Activated T-cell treated with anti-CD3 and anti-CD28 coated beads, Interleukin-2, amount 50 U/mL, for 24 hours (primary cell): Measurements from ENCODE around the gene OR52E5.

Experiments
- DNase-seq: peaks from one replicate; pipeline ENCODE4 v3.0.0-alpha.2; 2020
- H3K27ac Mint-ChIP-seq: 2 replicates; pipeline ENCODE4 v1.8.0; 2020; ENCODE audit warnings: mild to moderate bottlenecking, mixed read lengths
- H3K27me3 Mint-ChIP-seq: 2 replicates; pipeline ENCODE4 v1.8.0; 2020; ENCODE audit warnings: mixed read lengths
- H3K36me3 Mint-ChIP-seq: 2 replicates; pipeline ENCODE4 v1.8.0; 2020; ENCODE audit warnings: low read depth, mixed read lengths
- H3K4me1 Mint-ChIP-seq: 2 replicates; pipeline ENCODE4 v1.8.0; 2020; ENCODE audit warnings: low read depth, mixed read lengths
- H3K4me3 Mint-ChIP-seq: 2 replicates; pipeline ENCODE4 v1.8.0; 2020; ENCODE audit warnings: mild to moderate bottlenecking, moderate library complexity, mixed read lengths
- H3K9me3 Mint-ChIP-seq: 2 replicates; pipeline ENCODE4 v1.8.0; 2020; ENCODE audit warnings: mixed read lengths

Gene OR52E5

GRCh38 chr11:5892908-5893307 is at the start of gene OR52E5:
Gene OR52E5, plus strand, starts transcription at chr11:5893208. Its CDS starts 7,569 bp downstream, at chr11:5900777.
- no peaks in the 10 kb centered on the region for H3K9me3 Mint-ChIP-seq

DNA sequence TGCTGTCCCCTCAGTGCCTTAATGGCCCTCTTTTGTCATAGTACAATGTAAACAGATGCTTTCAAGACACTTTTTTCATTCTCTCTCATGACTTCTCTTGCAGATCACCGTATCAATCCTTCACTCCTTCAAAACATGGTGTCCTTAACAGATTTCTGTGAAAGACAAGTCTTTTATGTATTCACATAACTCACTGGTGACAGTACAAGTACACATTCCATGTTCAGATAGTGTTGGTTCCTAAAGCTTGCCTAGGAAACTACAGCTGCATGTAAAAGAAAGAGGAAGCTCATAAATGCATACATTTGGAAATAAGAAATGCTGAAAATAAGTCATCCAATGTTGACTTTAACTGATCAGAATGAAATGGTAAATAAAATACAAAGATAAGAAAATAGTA is 46.3 kb upstream of the OR52E5 start:
- Mint-ChIP-seq H3K27me3 (peaks cover 8% of the 10 kb centered on the region), H3K36me3 (no peaks in the 10 kb centered on the region), H3K4me3 (no peak overlapping the region), H3K4me1 (no peaks in the 10 kb centered on the region), H3K9me3 (no peaks in the 10 kb centered on the region), H3K27ac (no peak overlapping the region)
- DNase-seq: no peak

More at GRCh38 chr11:5892908-5893307, at the start of gene OR52E5:
- H3K27ac Mint-ChIP-seq: no peak within 1 kb of the TSS
- no peaks in the 10 kb centered on the region for H3K4me1 Mint-ChIP-seq
- DNase-seq: no peak
- no peaks in the 10 kb centered on the region for H3K36me3 Mint-ChIP-seq
- no peak within 1 kb of the TSS for H3K4me3 Mint-ChIP-seq
- peaks cover 3% of the 10 kb centered on the region for H3K27me3 Mint-ChIP-seq

- H3K4me1 Mint-ChIP-seq: no peaks in the 10 kb centered on the region
- peaks cover 12% of the 10 kb centered on the region for H3K27me3 Mint-ChIP-seq
- no peak overlapping the region for H3K4me3 Mint-ChIP-seq
- H3K9me3 Mint-ChIP-seq: no peaks in the 10 kb centered on the region
- no peak for DNase-seq
- no peak overlapping the region for H3K27ac Mint-ChIP-seq
- H3K36me3 Mint-ChIP-seq: no peaks in the 10 kb centered on the region
These were observed 45.3 kb upstream of the OR52E5 start for GRCh38 chr11:5847711-5848110.

DNA sequence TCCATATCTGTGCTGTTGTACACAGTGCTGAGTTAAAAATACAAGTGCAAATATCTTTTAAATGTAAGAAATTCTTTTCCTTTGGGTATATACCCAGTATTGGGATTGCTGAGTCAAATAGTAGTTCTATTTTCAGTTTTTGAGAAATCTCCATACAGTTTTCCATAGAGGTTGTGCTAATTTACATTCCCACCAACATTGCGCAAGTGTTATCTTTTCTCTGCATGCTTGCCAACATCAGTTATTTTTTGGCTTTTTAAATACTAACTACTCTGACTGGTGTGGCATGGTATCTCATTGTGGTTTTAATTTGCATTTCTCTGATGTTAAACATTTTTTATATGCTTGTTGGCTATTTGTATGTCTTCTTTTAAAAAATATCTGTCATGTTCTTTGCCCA is 42.0 kb upstream of the OR52E5 start:
- H3K27ac Mint-ChIP-seq: no peak overlapping the region

DNA sequence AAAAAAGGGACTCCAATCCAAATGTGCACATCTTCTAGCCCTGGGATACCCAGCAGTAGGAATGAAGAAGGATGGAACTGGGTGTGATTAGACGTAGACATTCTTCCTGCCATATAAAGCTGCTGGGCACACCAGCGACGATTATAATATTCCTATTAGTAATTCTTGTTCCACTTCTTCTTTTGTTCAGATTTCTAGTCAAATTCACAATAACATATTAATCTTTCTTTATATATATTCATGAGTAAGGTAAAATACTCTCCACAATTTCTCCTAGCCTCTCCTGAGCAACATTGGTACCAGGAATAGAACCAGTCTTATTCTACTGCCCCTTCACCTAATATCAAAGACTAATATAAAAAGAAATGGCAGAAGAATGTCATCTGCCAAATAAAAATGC is 35.4 kb upstream of the OR52E5 start, which contains the start of gene OR52E8:
Gene OR52E8, minus strand, starts transcription at position 101 of the 400 bp plus-strand sequence. Its CDS starts 0 bp downstream, at position 101.
- Mint-ChIP-seq H3K4me3 (no peak within 1 kb of the TSS), H3K9me3 (no peaks in the 10 kb centered on the region), H3K36me3 (no peaks in the 10 kb centered on the region), H3K27ac (no peak within 1 kb of the TSS), H3K27me3 (peaks cover 38% of the 10 kb centered on the region), H3K4me1 (no peaks in the 10 kb centered on the region)
- no peak for DNase-seq

More for the DNA sequence above, 42.0 kb upstream of the OR52E5 start:
- Mint-ChIP-seq H3K36me3 (no peaks in the 10 kb centered on the region), H3K9me3 (no peaks in the 10 kb centered on the region), H3K4me1 (no peaks in the 10 kb centered on the region), H3K4me3 (no peak overlapping the region), H3K27me3 (peaks cover 33% of the 10 kb centered on the region)
- no peak for DNase-seq

DNA sequence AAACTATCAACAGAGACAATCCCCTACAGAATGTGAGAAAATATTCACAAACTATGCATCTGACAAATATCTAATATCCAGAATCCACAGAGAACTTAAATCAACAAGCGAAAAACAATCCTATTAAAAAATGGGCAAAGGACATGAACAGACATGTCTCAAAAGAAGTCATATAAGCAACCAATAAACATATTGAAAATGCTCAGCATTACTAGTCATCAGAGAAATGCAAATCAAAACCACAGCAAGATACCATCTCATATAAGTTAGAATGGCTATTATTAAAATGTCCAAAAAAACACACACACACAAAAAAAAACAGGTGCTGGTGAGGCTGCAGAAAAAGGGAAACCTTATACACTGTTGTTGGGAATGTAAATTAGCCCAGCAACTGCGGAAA is 27.2 kb upstream of the OR52E5 start:
- H3K9me3 Mint-ChIP-seq: no peaks in the 10 kb centered on the region
- DNase-seq: no peak
- no peaks in the 10 kb centered on the region for H3K4me1 Mint-ChIP-seq
- H3K27ac Mint-ChIP-seq: no peak overlapping the region
- no peak overlapping the region for H3K4me3 Mint-ChIP-seq
- peaks cover 29% of the 10 kb centered on the region for H3K27me3 Mint-ChIP-seq
- no peaks in the 10 kb centered on the region for H3K36me3 Mint-ChIP-seq

DNA sequence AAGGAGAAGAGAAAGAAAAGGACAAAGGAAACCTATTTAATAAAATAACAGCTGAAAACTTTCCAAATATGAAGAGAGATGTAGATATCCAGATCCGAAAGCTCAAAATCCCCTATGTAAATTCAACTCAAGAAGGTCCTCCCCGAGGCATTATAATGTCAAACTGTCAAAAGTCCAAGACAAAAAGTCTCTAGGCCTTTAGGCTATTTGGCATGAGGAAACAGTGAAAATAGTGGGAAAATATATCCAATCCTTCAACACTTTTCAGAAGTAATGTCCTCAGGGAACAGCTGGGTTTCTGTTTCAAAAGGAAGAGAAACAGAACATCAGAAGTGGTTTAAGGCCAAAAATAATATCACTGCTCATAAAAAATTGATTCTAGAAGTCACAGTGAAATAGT is 14.4 kb upstream of the OR52E5 start:
- Mint-ChIP-seq H3K27me3 (peaks cover 7% of the 10 kb centered on the region), H3K4me3 (no peak overlapping the region), H3K9me3 (no peaks in the 10 kb centered on the region), H3K36me3 (no peaks in the 10 kb centered on the region), H3K27ac (no peak overlapping the region), H3K4me1 (no peaks in the 10 kb centered on the region)
- DNase-seq: no peak

- Mint-ChIP-seq H3K27me3 (peaks cover 8% of the 10 kb centered on the region), H3K27ac (no peak within 1 kb of the TSS), H3K9me3 (no peaks in the 10 kb centered on the region), H3K36me3 (no peaks in the 10 kb centered on the region), H3K4me3 (no peak within 1 kb of the TSS), H3K4me1 (no peaks in the 10 kb centered on the region)
- DNase-seq: no peak
These were observed 12.7 kb upstream of the OR52E5 start, which contains the start of gene OR52E4 for GRCh38 chr11:5880329-5880728. Gene OR52E4, plus strand, starts transcription at chr11:5880629. Its CDS starts 3,664 bp downstream, at chr11:5884293.

- H3K36me3 Mint-ChIP-seq: no peaks in the 10 kb centered on the region
- no peaks in the 10 kb centered on the region for H3K9me3 Mint-ChIP-seq
- DNase-seq: no peak
- no peaks in the 10 kb centered on the region for H3K4me1 Mint-ChIP-seq
- H3K27me3 Mint-ChIP-seq: peaks cover 10% of the 10 kb centered on the region
- H3K27ac Mint-ChIP-seq: no peak overlapping the region
- no peak overlapping the region for H3K4me3 Mint-ChIP-seq
These were observed 11.3 kb upstream of the OR52E5 start for GRCh38 chr11:5881756-5882155.

DNA sequence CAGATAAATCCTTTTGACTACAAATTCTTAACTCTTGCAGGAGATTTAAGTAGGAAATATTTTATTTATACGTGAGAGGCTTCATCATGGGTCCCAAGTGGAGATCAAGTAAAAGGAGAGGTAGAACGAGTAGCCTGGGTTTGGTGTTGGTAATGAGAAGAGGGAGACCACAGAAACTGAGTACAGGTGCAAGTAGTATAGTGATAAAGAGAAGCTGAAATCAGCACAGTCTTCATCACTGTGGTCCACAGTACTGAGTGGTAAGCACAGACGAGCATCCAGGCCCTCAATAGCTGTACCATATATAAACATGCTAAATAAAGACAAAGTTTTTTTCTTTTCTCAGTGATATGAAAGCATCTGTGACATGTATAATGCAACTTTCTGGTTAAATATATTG is 5.8 kb upstream of the OR52E5 start:
- Mint-ChIP-seq H3K9me3 (no peaks in the 10 kb centered on the region), H3K27ac (no peak overlapping the region), H3K4me3 (no peak overlapping the region), H3K4me1 (no peaks in the 10 kb centered on the region), H3K36me3 (no peaks in the 10 kb centered on the region), H3K27me3 (peaks cover 24% of the 10 kb centered on the region)
- no peak for DNase-seq

DNA sequence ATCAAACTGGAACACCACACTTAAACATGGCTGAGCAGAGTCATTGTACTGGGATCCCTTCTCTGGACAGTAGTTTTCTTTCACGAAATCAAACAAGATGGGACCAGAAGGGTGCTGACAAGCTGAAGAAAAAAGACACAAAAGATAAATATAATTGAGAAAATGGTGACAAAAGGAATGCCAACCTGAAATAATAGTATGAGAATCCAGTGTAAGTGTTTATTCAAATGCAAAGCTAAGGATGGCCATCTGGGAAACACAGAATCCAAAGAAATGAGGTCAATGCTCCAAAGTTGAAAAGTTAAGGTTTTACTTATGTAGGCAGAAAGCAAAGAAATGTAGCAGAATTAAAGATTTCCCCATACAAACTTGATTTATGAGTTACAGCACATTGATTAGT is 5.3 kb upstream of the OR52E5 start:
- no peaks in the 10 kb centered on the region for H3K9me3 Mint-ChIP-seq
- H3K27me3 Mint-ChIP-seq: peaks cover 24% of the 10 kb centered on the region
- no peaks in the 10 kb centered on the region for H3K36me3 Mint-ChIP-seq
- H3K4me3 Mint-ChIP-seq: no peak overlapping the region
- H3K27ac Mint-ChIP-seq: no peak overlapping the region
- H3K4me1 Mint-ChIP-seq: no peaks in the 10 kb centered on the region
- no peak for DNase-seq

- peaks cover 15% of the 10 kb centered on the region for H3K27me3 Mint-ChIP-seq
- DNase-seq: no peak
- H3K4me3 Mint-ChIP-seq: no peak overlapping the region
- no peaks in the 10 kb centered on the region for H3K36me3 Mint-ChIP-seq
- no peaks in the 10 kb centered on the region for H3K4me1 Mint-ChIP-seq
- H3K27ac Mint-ChIP-seq: no peak overlapping the region
- H3K9me3 Mint-ChIP-seq: no peaks in the 10 kb centered on the region
These were observed 1.7 kb upstream of the OR52E5 start for GRCh38 chr11:5891216-5891800.

- H3K27me3 Mint-ChIP-seq: peaks cover 5% of the 10 kb centered on the region
- no peak for DNase-seq
- H3K9me3 Mint-ChIP-seq: no peaks in the 10 kb centered on the region
- no peaks in the 10 kb centered on the region for H3K4me1 Mint-ChIP-seq
- H3K4me3 Mint-ChIP-seq: no peak overlapping the region
- H3K27ac Mint-ChIP-seq: no peak overlapping the region
- H3K36me3 Mint-ChIP-seq: no peaks in the 10 kb centered on the region
These were observed 6.5 kb downstream of the OR52E5 start for GRCh38 chr11:5899534-5899933.

- no peak overlapping the region for H3K4me3 Mint-ChIP-seq
- H3K27ac Mint-ChIP-seq: no peak overlapping the region
- no peak for DNase-seq
- peaks cover 51% of the 10 kb centered on the region for H3K27me3 Mint-ChIP-seq
- no peaks in the 10 kb centered on the region for H3K4me1 Mint-ChIP-seq
- H3K36me3 Mint-ChIP-seq: no peaks in the 10 kb centered on the region
- peaks cover 2% of the 10 kb centered on the region for H3K9me3 Mint-ChIP-seq
These were observed 17.5 kb downstream of the OR52E5 start for GRCh38 chr11:5910540-5910939.

GRCh38 chr11:5922749-5923426 is 29.9 kb downstream of the OR52E5 start:
- Mint-ChIP-seq H3K4me1 (peaks cover 2% of the 10 kb centered on the region), H3K27me3 (no peaks in the 10 kb centered on the region), H3K4me3 (no peak overlapping the region), H3K9me3 (peaks cover 21% of the 10 kb centered on the region), H3K36me3 (no peaks in the 10 kb centered on the region), H3K27ac (no peak overlapping the region)
- DNase-seq: no peak
